SJSA1 (cell line): Measurements from ENCODE around the gene CUBN. TPM values are rescaled to one million over a fixed set of nuclear protein-coding genes. Genes with fewer than 3 reads are reported as not detected.

Experiments
- DNase-seq, 2 experiments: peaks; one replicate each; pipeline ENCODE4 v3.0.0-alpha.2; 2015 to 2020; ENCODE audit warnings: low spot score in 2 of 2, low read depth in 1 of 2
- H3K27ac ChIP-seq: fragments of 250-450 bp; sonication (Bioruptor Pico); 2 replicates; pipeline ENCODE4 v1.5.1; 2020; ENCODE audit warnings: mild to moderate bottlenecking, moderate library complexity
- H3K27me3 ChIP-seq: fragments of 250-450 bp; sonication (Bioruptor Pico); replicated peaks from 2 replicates; pipeline ENCODE4 v1.5.1; 2020; ENCODE audit warnings: mild to moderate bottlenecking, moderate library complexity
- H3K36me3 ChIP-seq: fragments of 250-450 bp; sonication (Bioruptor Pico); 2 replicates; pipeline ENCODE4 v1.5.1; 2020; ENCODE audit warnings: mild to moderate bottlenecking
- H3K4me1 ChIP-seq: fragments of 250-450 bp; sonication (Bioruptor Pico); replicated peaks from 2 replicates; pipeline ENCODE4 v1.6.1; 2021; ENCODE audit warnings: mild to moderate bottlenecking
- H3K4me3 ChIP-seq: fragments of 250-450 bp; sonication (Bioruptor Pico); 2 replicates; pipeline ENCODE4 v1.5.1; 2020; ENCODE audit warnings: mild to moderate bottlenecking
- H3K9me3 ChIP-seq: fragments of 250-450 bp; sonication (Bioruptor Pico); replicated peaks from 2 replicates; pipeline ENCODE4 v1.5.1; 2020; ENCODE audit warnings: mild to moderate bottlenecking
- total RNA-seq: library from RNA; depleted of rRNA; stranded (reverse); fragments of >200 nt; shearing (Covaris generic); gene quantifications from 2 replicates; pipeline ENCODE4 v1.2.3, GENCODE V29; 2014

The CUBN gene
- total RNA-seq, 1 experiment from 2014 or later = 0.74 TPM

GRCh38 chr10:17153321-17153720 is 23.7 kb upstream of the CUBN start:
- DNase-seq = no peak
- no peak overlapping the region for H3K27ac ChIP-seq
- H3K36me3 ChIP-seq = no peaks in the 10 kb centered on the region
- no peak overlapping the region for H3K4me3 ChIP-seq
- H3K9me3 ChIP-seq = no peaks in the 10 kb centered on the region
- no peaks in the 10 kb centered on the region for H3K27me3 ChIP-seq
- H3K4me1 ChIP-seq = no peaks in the 10 kb centered on the region

DNA sequence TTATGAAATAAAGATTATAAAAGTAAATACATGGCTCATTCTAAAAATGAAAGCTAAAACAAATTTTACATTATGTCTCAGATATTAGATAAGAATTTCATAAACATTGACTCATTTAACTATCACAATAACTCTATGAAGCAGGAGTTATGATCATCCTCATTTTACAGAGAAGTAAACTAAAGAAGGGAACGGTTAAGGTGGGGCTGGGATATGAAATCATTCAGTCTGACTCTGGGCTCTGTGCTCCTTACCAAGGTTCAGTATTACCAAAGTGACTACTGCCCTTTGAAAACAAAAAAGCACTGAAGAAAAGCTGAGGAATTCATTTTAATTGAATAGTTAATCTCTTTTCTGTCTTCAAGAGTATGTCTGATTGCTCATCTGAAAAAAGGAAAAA is 22.1 kb upstream of the CUBN start:
- Histone ChIP-seq H3K4me3 (no peak overlapping the region), H3K9me3 (no peaks in the 10 kb centered on the region), H3K4me1 (no peaks in the 10 kb centered on the region), H3K36me3 (no peaks in the 10 kb centered on the region), H3K27ac (no peak overlapping the region), H3K27me3 (no peaks in the 10 kb centered on the region)
- DNase-seq = no peak

GRCh38 chr10:17147884-17148489 is 18.4 kb upstream of the CUBN start:
- Histone ChIP-seq H3K9me3 (no peaks in the 10 kb centered on the region), H3K4me1 (no peaks in the 10 kb centered on the region), H3K27ac (no peak overlapping the region), H3K36me3 (no peaks in the 10 kb centered on the region), H3K27me3 (no peaks in the 10 kb centered on the region), H3K4me3 (no peak overlapping the region)
- DNase-seq = no peak

GRCh38 chr10:17146892-17147291 is 17.3 kb upstream of the CUBN start:
- Histone ChIP-seq H3K27ac (no peak overlapping the region), H3K4me3 (no peak overlapping the region), H3K36me3 (no peaks in the 10 kb centered on the region), H3K9me3 (no peaks in the 10 kb centered on the region), H3K4me1 (no peaks in the 10 kb centered on the region), H3K27me3 (no peaks in the 10 kb centered on the region)
- no peak for DNase-seq

GRCh38 chr10:17145239-17145638 is 15.6 kb upstream of the CUBN start:
- no peaks in the 10 kb centered on the region for H3K36me3 ChIP-seq
- no peak overlapping the region for H3K27ac ChIP-seq
- no peaks in the 10 kb centered on the region for H3K27me3 ChIP-seq
- no peak overlapping the region for H3K4me3 ChIP-seq
- DNase-seq = no peak
- H3K4me1 ChIP-seq = no peaks in the 10 kb centered on the region
- H3K9me3 ChIP-seq = peaks cover 3% of the 10 kb centered on the region; the same call in 1 of the 2 replicates

DNA sequence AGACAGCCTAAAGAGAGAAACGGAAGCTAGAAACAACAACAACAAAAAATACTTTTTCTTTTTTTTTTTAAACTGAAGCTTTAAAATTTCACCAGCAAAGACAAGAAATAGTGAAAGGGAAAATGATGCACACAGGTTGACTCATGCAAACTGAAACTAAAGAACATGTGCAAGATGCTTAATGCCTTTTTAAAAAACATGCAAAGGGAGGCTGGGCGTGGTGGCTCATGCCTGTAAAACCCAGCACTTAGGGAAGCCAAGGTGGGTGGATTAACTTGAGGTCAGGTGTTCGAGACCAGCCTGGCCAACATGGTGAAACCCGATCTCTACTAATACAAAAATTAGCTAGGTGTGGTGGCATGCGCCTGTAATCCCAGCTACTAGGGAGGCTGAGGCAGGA is 15.1 kb upstream of the CUBN start:
- H3K9me3 ChIP-seq = peaks cover 3% of the 10 kb centered on the region; the same call in 1 of the 2 replicates
- H3K4me3 ChIP-seq = no peak overlapping the region
- H3K4me1 ChIP-seq = no peaks in the 10 kb centered on the region
- H3K27me3 ChIP-seq = no peaks in the 10 kb centered on the region
- no peaks in the 10 kb centered on the region for H3K36me3 ChIP-seq
- no peak overlapping the region for H3K27ac ChIP-seq
- no peak for DNase-seq

DNA sequence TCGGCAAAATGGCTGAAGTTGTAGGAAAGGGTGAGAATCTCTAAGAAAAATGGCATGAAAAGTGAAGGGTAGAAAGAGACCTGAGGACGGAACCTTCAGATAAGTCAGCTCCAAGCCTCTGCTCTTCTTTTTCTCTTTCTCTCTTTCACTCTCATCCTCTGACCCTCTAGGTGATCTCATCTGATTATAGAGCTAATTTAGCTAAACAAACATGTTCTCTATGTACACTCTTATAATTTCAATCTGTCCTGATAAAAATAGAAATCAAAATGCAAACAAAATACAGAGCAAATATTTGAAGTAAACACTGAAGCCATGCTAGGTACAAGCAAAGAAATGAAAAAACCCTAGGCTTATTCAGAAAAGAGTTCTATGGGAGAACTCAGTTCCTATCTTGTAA is 14.4 kb upstream of the CUBN start:
- H3K9me3 ChIP-seq = peaks cover 3% of the 10 kb centered on the region; the same call in 1 of the 2 replicates
- H3K27ac ChIP-seq = no peak overlapping the region

GRCh38 chr10:17143055-17143690 is 13.6 kb upstream of the CUBN start:
- no peaks in the 10 kb centered on the region for H3K4me1 ChIP-seq
- no peaks in the 10 kb centered on the region for H3K27me3 ChIP-seq
- H3K9me3 ChIP-seq = peaks cover 3% of the 10 kb centered on the region; the same call in 1 of the 2 replicates
- H3K27ac ChIP-seq = no peak overlapping the region
- no peak overlapping the region for H3K4me3 ChIP-seq
- no peak for DNase-seq
- no peaks in the 10 kb centered on the region for H3K36me3 ChIP-seq

More for the DNA sequence above, 14.4 kb upstream of the CUBN start:
- H3K27me3 ChIP-seq = no peaks in the 10 kb centered on the region
- no peaks in the 10 kb centered on the region for H3K36me3 ChIP-seq
- H3K4me1 ChIP-seq = no peaks in the 10 kb centered on the region
- H3K4me3 ChIP-seq = no peak overlapping the region
- no peak for DNase-seq

GRCh38 chr10:17141504-17142229 is 12.1 kb upstream of the CUBN start:
- H3K36me3 ChIP-seq = no peaks in the 10 kb centered on the region
- H3K9me3 ChIP-seq = peaks cover 3% of the 10 kb centered on the region; the same call in 1 of the 2 replicates
- no peak for DNase-seq
- no peaks in the 10 kb centered on the region for H3K4me1 ChIP-seq
- no peak overlapping the region for H3K4me3 ChIP-seq
- H3K27ac ChIP-seq = no peak overlapping the region
- no peaks in the 10 kb centered on the region for H3K27me3 ChIP-seq

DNA sequence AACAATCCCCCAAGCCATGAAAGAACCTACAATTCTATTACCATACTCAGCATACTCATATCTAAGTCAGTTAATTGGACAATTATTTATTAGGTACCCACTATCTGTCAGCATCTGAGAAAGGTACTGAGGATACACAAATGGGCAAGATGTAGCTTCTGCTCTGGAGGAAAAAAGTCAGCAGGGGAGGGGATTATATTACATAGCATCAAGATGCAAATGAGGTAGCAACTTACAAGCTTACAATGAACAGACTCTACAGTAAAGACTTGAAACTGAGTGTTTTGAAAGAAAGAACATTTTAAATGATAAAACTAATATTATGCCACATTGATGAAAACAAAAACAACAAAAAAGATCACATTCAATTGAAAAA is 10.8 kb upstream of the CUBN start:
- Histone ChIP-seq H3K36me3 (no peaks in the 10 kb centered on the region), H3K9me3 (peaks cover 3% of the 10 kb centered on the region; the same call in 1 of the 2 replicates), H3K4me1 (no peaks in the 10 kb centered on the region), H3K27me3 (no peaks in the 10 kb centered on the region), H3K4me3 (no peak overlapping the region), H3K27ac (no peak overlapping the region)
- no peak for DNase-seq

- Histone ChIP-seq H3K27me3 (no peaks in the 10 kb centered on the region), H3K4me1 (peaks cover 4% of the 10 kb centered on the region; the same call in 1 of the 2 replicates), H3K27ac (no peak overlapping the region), H3K9me3 (peaks cover 3% of the 10 kb centered on the region; the same call in 1 of the 2 replicates), H3K36me3 (no peaks in the 10 kb centered on the region), H3K4me3 (no peak overlapping the region)
- no peak for DNase-seq
Measured at GRCh38 chr10:17138460-17139042, 8.9 kb upstream of the CUBN start.

DNA sequence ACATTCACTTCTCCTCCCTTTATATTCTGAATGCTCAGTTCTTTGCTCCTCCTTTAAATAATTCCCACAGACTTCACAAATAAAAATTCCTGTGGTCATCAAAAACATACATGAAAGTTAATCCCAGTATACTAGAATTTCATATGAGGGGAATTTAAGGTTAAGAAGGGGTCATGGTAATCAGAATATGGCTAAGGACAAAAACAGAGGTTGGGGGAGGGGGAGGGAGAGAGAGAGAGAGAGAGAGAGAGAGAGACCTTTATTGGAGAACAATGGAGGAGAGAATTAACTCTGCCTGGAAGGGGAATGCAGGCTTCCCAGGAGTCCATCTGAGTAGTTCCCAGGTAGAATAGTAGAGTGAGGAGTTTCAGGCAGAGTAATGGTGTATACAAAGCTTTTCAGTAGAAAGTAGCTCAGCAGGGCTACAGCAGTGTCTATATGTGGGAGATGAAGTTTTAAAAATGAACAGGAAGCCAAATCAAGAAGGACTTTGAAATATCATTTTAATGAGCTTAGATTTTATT is 5.2 kb upstream of the CUBN start:
- H3K4me1 ChIP-seq = peaks cover 4% of the 10 kb centered on the region; the same call in 1 of the 2 replicates
- H3K27me3 ChIP-seq = no peaks in the 10 kb centered on the region
- peak in 1 of 2 experiments; percentile 39 for DNase-seq

GRCh38 chr10:17134282-17134681 is 4.7 kb upstream of the CUBN start:
- Histone ChIP-seq H3K4me3 (no peak overlapping the region), H3K36me3 (no peaks in the 10 kb centered on the region), H3K4me1 (peaks cover 4% of the 10 kb centered on the region; the same call in 1 of the 2 replicates), H3K9me3 (no peaks in the 10 kb centered on the region), H3K27me3 (no peaks in the 10 kb centered on the region), H3K27ac (no peak overlapping the region)
- no peak for DNase-seq

More for the DNA sequence above, 5.2 kb upstream of the CUBN start:
- no peak overlapping the region for H3K27ac ChIP-seq
- no peaks in the 10 kb centered on the region for H3K9me3 ChIP-seq
- no peak overlapping the region for H3K4me3 ChIP-seq
- H3K36me3 ChIP-seq = no peaks in the 10 kb centered on the region
